DND-41 (cell line): Measurements from ENCODE around the gene HSPBP1.

Experiments used
- ATAC-seq: fragments of 200-7000 bp; cut with Tn5 transposase; 3 replicates; pipeline ENCODE4 v1.9.1; 2021; ENCODE audit warnings: low read depth; ENCODE audit not compliant: insufficient read depth
- DNase-seq: peaks from one replicate; pipeline ENCODE4 v3.0.0-alpha.2; 2020
- H2AFZ ChIP-seq: 2 replicates; pipeline ENCODE4 v1.6.0; 2012; ENCODE audit warnings: low read depth, low read length
- H3K27ac ChIP-seq: 2 replicates; pipeline ENCODE4 v1.5.1; 2012; ENCODE audit warnings: low read length, inconsistent platforms
- H3K27me3 ChIP-seq: fragments of 200-600 bp; sonication (generic); 2 replicates; pipeline ENCODE4 v1.6.0; 2012; ENCODE audit warnings: low read length, mild to moderate bottlenecking, inconsistent platforms; ENCODE audit not compliant: insufficient read depth, poor library complexity
- H3K36me3 ChIP-seq: 2 replicates; pipeline ENCODE4 v1.5.1; 2012; ENCODE audit warnings: low read length, inconsistent platforms; ENCODE audit not compliant: insufficient read depth
- H3K4me1 ChIP-seq: 2 replicates; pipeline ENCODE4 v1.5.1; 2012; ENCODE audit warnings: mild to moderate bottlenecking, low read length; ENCODE audit not compliant: insufficient read depth
- H3K4me2 ChIP-seq: 2 replicates; pipeline ENCODE4 v1.6.0; 2012; ENCODE audit warnings: mild to moderate bottlenecking, moderate library complexity, low read length, inconsistent platforms; ENCODE audit not compliant: insufficient read depth
- H3K4me3 ChIP-seq, 2 experiments: fragments of 200-600 bp in 1 of 2; shearing (Covaris generic) in 1 of 2; 2 replicates each; pipeline ENCODE4 v1.5.1; 2012 to 2016; ENCODE audit warnings: inconsistent platforms in 2 of 2, low read length in 2 of 2, mild to moderate bottlenecking in 2 of 2, low read depth in 1 of 2, moderate library complexity in 1 of 2
- H3K79me2 ChIP-seq: 2 replicates; pipeline ENCODE4 v1.6.0; 2012; ENCODE audit warnings: low read length, inconsistent platforms; ENCODE audit not compliant: insufficient read depth
- H3K9ac ChIP-seq: 2 replicates; pipeline ENCODE4 v1.6.0; 2012; ENCODE audit warnings: low read depth, mild to moderate bottlenecking, inconsistent platforms, low read length, moderate library complexity
- H3K9me3 ChIP-seq: 2 replicates; pipeline ENCODE4 v1.5.1; 2012; ENCODE audit warnings: low read length, moderate library complexity, mild to moderate bottlenecking, inconsistent platforms; ENCODE audit not compliant: insufficient read depth, severe bottlenecking
- H4K20me1 ChIP-seq: 2 replicates; pipeline ENCODE4 v1.6.0; 2012; ENCODE audit warnings: low read length; ENCODE audit not compliant: insufficient read depth
- EZH2 ChIP-seq: IDR thresholded peaks from 3 replicates; pipeline ENCODE4 v1.6.1; 2012; ENCODE audit warnings: borderline replicate concordance, low read depth, mild to moderate bottlenecking, moderate library complexity, low read length, inconsistent platforms; ENCODE audit not compliant: severe bottlenecking
- TF ChIP-seq, protein P1 (sequence below): IDR thresholded peaks from 2 replicates; pipeline ENCODE4 v1.5.1; 2012; ENCODE audit warnings: borderline replicate concordance, low read length, moderate library complexity, mild to moderate bottlenecking; ENCODE audit not compliant: poor library complexity, severe bottlenecking; ENCODE audit errors: extremely low read depth

Gene HSPBP1

GRCh38 chr19:55277494-55277893 is 2.4 kb downstream of the HSPBP1 start:
- Histone ChIP-seq H3K79me2 (peaks cover 16% of the 10 kb centered on the region), H4K20me1 (no peaks in the 10 kb centered on the region), H3K27ac (no peak overlapping the region), H3K9me3 (no peaks in the 10 kb centered on the region), H3K27me3 (no peaks in the 10 kb centered on the region), H3K4me2 (no peak overlapping the region), H3K4me3 (no peak overlapping the region), H3K36me3 (peaks cover 48% of the 10 kb centered on the region), H3K4me1 (peaks cover 21% of the 10 kb centered on the region), H3K9ac (no peak overlapping the region), H2AFZ (no peak overlapping the region)
- no peak for TF ChIP-seq EZH2
- ATAC-seq (no peak), DNase-seq (no peak)

- TF ChIP-seq, protein P1, sequence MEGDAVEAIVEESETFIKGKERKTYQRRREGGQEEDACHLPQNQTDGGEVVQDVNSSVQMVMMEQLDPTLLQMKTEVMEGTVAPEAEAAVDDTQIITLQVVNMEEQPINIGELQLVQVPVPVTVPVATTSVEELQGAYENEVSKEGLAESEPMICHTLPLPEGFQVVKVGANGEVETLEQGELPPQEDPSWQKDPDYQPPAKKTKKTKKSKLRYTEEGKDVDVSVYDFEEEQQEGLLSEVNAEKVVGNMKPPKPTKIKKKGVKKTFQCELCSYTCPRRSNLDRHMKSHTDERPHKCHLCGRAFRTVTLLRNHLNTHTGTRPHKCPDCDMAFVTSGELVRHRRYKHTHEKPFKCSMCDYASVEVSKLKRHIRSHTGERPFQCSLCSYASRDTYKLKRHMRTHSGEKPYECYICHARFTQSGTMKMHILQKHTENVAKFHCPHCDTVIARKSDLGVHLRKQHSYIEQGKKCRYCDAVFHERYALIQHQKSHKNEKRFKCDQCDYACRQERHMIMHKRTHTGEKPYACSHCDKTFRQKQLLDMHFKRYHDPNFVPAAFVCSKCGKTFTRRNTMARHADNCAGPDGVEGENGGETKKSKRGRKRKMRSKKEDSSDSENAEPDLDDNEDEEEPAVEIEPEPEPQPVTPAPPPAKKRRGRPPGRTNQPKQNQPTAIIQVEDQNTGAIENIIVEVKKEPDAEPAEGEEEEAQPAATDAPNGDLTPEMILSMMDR: no peak
- no peak for TF ChIP-seq EZH2
- H2AFZ ChIP-seq: no peak overlapping the region
- no peaks in the 10 kb centered on the region for H3K9me3 ChIP-seq
- DNase-seq: no peak
- no peak overlapping the region for H3K9ac ChIP-seq
- H3K36me3 ChIP-seq: peaks cover 52% of the 10 kb centered on the region
- H3K4me3 ChIP-seq: no peak overlapping the region
- no peak overlapping the region for H3K4me2 ChIP-seq
- no peak for ATAC-seq
- no peaks in the 10 kb centered on the region for H3K27me3 ChIP-seq
- peaks cover 21% of the 10 kb centered on the region for H3K4me1 ChIP-seq
- peaks cover 16% of the 10 kb centered on the region for H3K79me2 ChIP-seq
- H3K27ac ChIP-seq: no peak overlapping the region
- H4K20me1 ChIP-seq: no peaks in the 10 kb centered on the region
Observed at GRCh38 chr19:55276720-55277430, 3.0 kb downstream of the HSPBP1 start.

- Histone ChIP-seq H3K4me3 (no peak overlapping the region), H3K27ac (no peak overlapping the region)
Observed at GRCh38 chr19:55275851-55276719, 3.8 kb downstream of the HSPBP1 start.

More at GRCh38 chr19:55275851-55276719, 3.8 kb downstream of the HSPBP1 start:
- no peak for ATAC-seq
- Histone ChIP-seq H3K36me3 (peaks cover 60% of the 10 kb centered on the region), H3K27me3 (no peaks in the 10 kb centered on the region), H3K9ac (no peak overlapping the region), H3K4me2 (no peak overlapping the region), H2AFZ (no peak overlapping the region), H3K79me2 (peaks cover 16% of the 10 kb centered on the region), H4K20me1 (peaks cover 2% of the 10 kb centered on the region; the same call in 1 of the 2 replicates), H3K4me1 (peaks cover 21% of the 10 kb centered on the region), H3K9me3 (no peaks in the 10 kb centered on the region)
- no peak for TF ChIP-seq EZH2
- TF ChIP-seq, protein P1: no peak
- DNase-seq: no peak
